Adrenal gland (tissue), 5 donors: ENCODE results near the gene NDUFAF8.

Source experiments
- CTCF ChIP-seq, 6 experiments: fragments of 450-650 bp in 4 of 6; fragments of 200-600 bp in 2 of 6; sonication (generic) in 1 of 6; IDR thresholded peaks; 1 replicate in 5 of 6; 2 replicates in 1 of 6; pipeline versions ENCODE4 v1.5.1 to v1.8.0; 2016 to 2021; ENCODE audit warnings: antibody characterized with exemption in 6 of 6, mild to moderate bottlenecking in 2 of 6, moderate library complexity in 1 of 6
- POLR2A ChIP-seq, 2 donors: fragments of 450-650 bp; IDR thresholded peaks; one replicate each; pipeline ENCODE4 v1.6.1; 2017; ENCODE audit warnings: antibody characterized with exemption in 2 of 2, mild to moderate bottlenecking in 2 of 2, moderate library complexity in 1 of 2
- donor health status: DM: no; HTN: no; CAD: no.

- no peak for TF ChIP-seq CTCF (IDR thresholded peaks at IDR 0.05)
- TF ChIP-seq POLR2A (IDR thresholded peaks at IDR 0.05): no peak
Measured at GRCh38 chr17:81276781-81277180, 37.7 kb downstream of the NDUFAF8 start.
